Midbrain (tissue), 1 donor: ENCODE measurements around the gene SH3GL3.
A peak's percentile ranks its signal among the peaks of the same experiment; 100 is the strongest.

Source experiments
- DNase-seq: peaks from one replicate; lab custom pipeline; 2025; lab: John Stamatoyannopoulos, UW

SH3GL3 gene

GRCh38 chr15:83446904-83447709 is at the start of gene SH3GL3:
Gene SH3GL3 (plus strand): TSS chr15:83447341. CDS start chr15:83447534, 193 bp downstream.
- peak; percentile 91 for DNase-seq

GRCh38 chr15:83398626-83399025 is 48.5 kb upstream of the SH3GL3 start:
- DNase-seq = no peak

GRCh38 chr15:83404121-83404520 is 43.0 kb upstream of the SH3GL3 start:
- no peak for DNase-seq

- DNase-seq = no peak
Measured at GRCh38 chr15:83410532-83410931, 36.6 kb upstream of the SH3GL3 start.

- DNase-seq = no peak
Measured at GRCh38 chr15:83413054-83413719, 34.0 kb upstream of the SH3GL3 start.

- no peak for DNase-seq
Measured at GRCh38 chr15:83422081-83422480, 25.1 kb upstream of the SH3GL3 start.

GRCh38 chr15:83422541-83422940 is 24.6 kb upstream of the SH3GL3 start:
- DNase-seq = no peak

GRCh38 chr15:83424101-83424500 is 23.0 kb upstream of the SH3GL3 start:
- DNase-seq = no peak

- no peak for DNase-seq
Measured at GRCh38 chr15:83430441-83430840, 16.7 kb upstream of the SH3GL3 start.

- DNase-seq = no peak
Measured at GRCh38 chr15:83431521-83431920, 15.6 kb upstream of the SH3GL3 start.

GRCh38 chr15:83435202-83435601 is 11.9 kb upstream of the SH3GL3 start:
- DNase-seq = no peak

- no peak for DNase-seq
Measured at GRCh38 chr15:83435782-83436181, 11.4 kb upstream of the SH3GL3 start.

GRCh38 chr15:83436513-83437158 is 10.5 kb upstream of the SH3GL3 start:
- DNase-seq = peak; percentile 68

GRCh38 chr15:83443076-83443847 is 3.9 kb upstream of the SH3GL3 start:
- no peak for DNase-seq

GRCh38 chr15:83444936-83445335 is 2.2 kb upstream of the SH3GL3 start:
- no peak for DNase-seq

GRCh38 chr15:83445643-83446042 is 1.5 kb upstream of the SH3GL3 start:
- no peak for DNase-seq

GRCh38 chr15:83446417-83446816 is 724 bp upstream of the SH3GL3 start:
- DNase-seq = no peak

- DNase-seq = peak; percentile 27
Measured at GRCh38 chr15:83449250-83449671, 2.1 kb downstream of the SH3GL3 start.

GRCh38 chr15:83449937-83450506 is 2.9 kb downstream of the SH3GL3 start:
- no peak for DNase-seq

- no peak for DNase-seq
Measured at GRCh38 chr15:83457149-83457548, 10.0 kb downstream of the SH3GL3 start.

GRCh38 chr15:83458381-83458780 is 11.2 kb downstream of the SH3GL3 start:
- no peak for DNase-seq

- no peak for DNase-seq
Measured at GRCh38 chr15:83462026-83462425, 14.9 kb downstream of the SH3GL3 start.
